Nephron progenitor cell (in vitro differentiated cells): ENCODE data around the gene PSENEN.

Source experiments
- DNase-seq: peaks from one replicate; pipeline ENCODE4 v3.0.0; 2021
- H3K27ac Mint-ChIP-seq: 2 replicates; pipeline ENCODE4 v1.8.0; 2021; ENCODE audit warnings: mild to moderate bottlenecking, moderate library complexity, mixed read lengths
- H3K27me3 Mint-ChIP-seq: 2 replicates; pipeline ENCODE4 v1.8.0; 2021; ENCODE audit warnings: mild to moderate bottlenecking, low read depth, mixed read lengths; ENCODE audit not compliant: poor library complexity
- H3K36me3 Mint-ChIP-seq: 2 replicates; pipeline ENCODE4 v1.8.0; 2021; ENCODE audit warnings: low read depth, mixed read lengths
- H3K4me1 Mint-ChIP-seq: 2 replicates; pipeline ENCODE4 v1.8.0; 2021; ENCODE audit warnings: mixed read lengths
- H3K4me3 Mint-ChIP-seq: 2 replicates; pipeline ENCODE4 v1.8.0; 2021; ENCODE audit warnings: mild to moderate bottlenecking, moderate library complexity, mixed read lengths
- H3K9me3 Mint-ChIP-seq: 2 replicates; pipeline ENCODE4 v1.8.0; 2021; ENCODE audit warnings: mild to moderate bottlenecking, moderate library complexity, mixed read lengths
- TF ChIP-seq, protein P1 (sequence below): fragments of 200-600 bp; sonication (generic); IDR thresholded peaks from 2 replicates; pipeline ENCODE4 v1.5.0; 2021; ENCODE audit warnings: antibody characterized with exemption

PSENEN gene

DNA sequence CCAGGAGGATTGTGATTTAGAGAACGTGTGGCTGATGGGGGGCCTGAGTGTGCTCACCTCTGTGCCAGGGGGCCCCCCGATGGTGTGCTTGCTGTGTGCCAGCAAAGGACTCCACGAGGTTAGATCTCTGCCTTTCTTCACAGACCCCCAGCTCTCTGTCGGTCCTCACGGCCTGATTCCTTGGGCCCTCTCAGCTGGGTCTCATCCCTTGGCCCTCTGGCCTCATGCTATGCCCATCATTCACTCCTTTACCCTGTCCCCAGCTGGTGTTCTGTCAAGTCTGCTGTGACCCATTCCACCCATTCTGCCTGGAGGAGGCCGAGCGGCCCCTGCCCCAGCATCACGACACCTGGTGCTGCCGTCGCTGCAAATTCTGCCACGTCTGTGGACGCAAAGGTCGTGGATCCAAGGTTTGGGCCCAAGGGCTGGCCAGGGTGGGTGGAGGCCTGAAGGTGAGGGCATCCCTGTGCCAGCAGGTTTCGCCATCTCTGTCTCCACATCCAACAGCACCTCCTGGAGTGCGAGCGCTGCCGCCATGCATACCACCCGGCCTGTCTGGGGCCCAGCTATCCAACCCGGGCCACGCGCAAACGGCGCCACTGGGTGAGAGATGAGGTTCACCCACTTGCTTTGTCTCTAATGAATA, 20.1 kb upstream of the PSENEN start:
- no peak for DNase-seq
- Mint-ChIP-seq H3K4me3 (no peak overlapping the region), H3K4me1 (peaks cover under 1% of the 10 kb centered on the region), H3K9me3 (no peaks in the 10 kb centered on the region), H3K36me3 (peaks cover 41% of the 10 kb centered on the region), H3K27me3 (no peaks in the 10 kb centered on the region), H3K27ac (no peak overlapping the region)
- TF ChIP-seq, protein P1, sequence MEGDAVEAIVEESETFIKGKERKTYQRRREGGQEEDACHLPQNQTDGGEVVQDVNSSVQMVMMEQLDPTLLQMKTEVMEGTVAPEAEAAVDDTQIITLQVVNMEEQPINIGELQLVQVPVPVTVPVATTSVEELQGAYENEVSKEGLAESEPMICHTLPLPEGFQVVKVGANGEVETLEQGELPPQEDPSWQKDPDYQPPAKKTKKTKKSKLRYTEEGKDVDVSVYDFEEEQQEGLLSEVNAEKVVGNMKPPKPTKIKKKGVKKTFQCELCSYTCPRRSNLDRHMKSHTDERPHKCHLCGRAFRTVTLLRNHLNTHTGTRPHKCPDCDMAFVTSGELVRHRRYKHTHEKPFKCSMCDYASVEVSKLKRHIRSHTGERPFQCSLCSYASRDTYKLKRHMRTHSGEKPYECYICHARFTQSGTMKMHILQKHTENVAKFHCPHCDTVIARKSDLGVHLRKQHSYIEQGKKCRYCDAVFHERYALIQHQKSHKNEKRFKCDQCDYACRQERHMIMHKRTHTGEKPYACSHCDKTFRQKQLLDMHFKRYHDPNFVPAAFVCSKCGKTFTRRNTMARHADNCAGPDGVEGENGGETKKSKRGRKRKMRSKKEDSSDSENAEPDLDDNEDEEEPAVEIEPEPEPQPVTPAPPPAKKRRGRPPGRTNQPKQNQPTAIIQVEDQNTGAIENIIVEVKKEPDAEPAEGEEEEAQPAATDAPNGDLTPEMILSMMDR, result no peak

DNA sequence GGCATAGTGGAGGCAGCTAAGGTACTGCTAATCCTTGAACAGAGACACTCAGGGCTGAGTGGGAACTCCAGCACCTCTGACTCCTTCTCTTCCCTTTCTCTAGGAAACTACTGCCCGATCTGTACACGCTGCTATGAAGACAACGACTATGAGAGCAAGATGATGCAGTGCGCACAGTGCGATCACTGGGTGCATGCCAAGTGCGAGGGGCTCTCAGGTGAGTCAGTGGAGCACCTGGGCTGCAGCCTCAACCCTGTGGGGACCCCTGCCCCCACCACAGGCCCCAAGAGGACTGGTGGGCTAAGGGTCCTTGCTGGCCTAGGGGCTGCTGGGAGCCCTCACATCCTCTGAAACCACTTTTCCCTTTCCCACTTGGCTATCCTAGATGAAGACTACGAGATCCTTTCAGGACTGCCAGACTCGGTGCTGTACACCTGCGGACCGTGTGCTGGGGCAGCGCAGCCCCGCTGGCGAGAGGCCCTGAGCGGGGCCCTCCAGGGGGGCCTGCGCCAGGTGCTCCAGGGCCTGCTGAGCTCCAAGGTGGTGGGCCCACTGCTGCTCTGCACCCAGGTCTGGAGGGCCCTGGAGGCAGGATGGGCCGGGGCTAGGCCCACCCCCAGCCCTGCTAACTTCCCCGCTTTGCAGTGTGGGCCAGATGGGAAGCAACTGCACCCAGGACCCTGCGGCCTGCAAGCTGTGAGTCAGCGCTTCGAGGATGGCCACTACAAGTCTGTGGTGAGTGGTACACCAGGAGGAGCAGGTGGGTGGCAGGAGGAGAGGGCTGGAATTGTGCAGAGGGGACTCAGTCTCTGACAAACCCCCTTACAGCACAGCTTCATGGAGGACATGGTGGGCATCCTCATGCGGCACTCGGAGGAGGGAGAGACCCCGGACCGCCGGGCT, 18.1 kb upstream of the PSENEN start:
- TF ChIP-seq, protein P1, result no peak
- no peak overlapping the region for H3K4me3 Mint-ChIP-seq
- H3K4me1 Mint-ChIP-seq, result no peaks in the 10 kb centered on the region
- no peaks in the 10 kb centered on the region for H3K27me3 Mint-ChIP-seq
- no peak overlapping the region for H3K27ac Mint-ChIP-seq
- H3K36me3 Mint-ChIP-seq, result peaks cover 49% of the 10 kb centered on the region
- no peak for DNase-seq
- H3K9me3 Mint-ChIP-seq, result no peaks in the 10 kb centered on the region

DNA sequence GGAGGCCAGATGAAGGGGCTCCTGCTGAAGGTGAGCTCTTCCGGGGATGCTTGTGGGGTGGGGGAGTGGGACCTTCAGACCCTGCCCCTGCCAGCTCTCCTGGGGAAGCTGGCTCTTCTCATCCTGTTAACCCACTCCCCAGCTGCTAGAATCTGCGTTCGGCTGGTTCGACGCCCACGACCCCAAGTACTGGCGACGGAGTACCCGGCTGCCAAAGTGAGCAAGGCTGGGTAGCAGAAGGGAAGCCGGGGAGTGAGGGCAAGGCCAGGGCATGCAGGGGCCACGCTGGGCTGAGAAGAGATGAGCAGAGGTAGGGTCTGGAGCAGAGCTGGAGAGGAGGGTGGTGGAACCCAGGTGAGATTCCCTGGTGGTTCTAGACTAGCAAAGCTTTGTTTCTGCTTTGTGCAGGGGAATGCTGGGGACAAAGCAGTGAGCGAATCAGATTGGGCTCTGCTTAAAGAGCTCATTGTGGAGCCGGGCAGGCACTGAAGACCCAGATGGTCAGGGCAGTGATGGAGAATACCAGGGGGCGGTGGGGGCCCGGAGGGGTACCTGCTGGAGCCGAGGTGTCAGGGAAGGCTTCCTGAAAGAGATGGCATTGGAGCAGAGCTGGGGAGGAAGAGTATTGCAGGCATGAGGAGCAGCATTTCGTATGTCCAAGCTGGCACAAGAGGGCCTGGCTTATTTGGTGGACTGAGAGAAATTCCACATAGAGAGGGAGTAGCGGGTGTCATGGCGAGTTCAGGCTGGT, 17.3 kb upstream of the PSENEN start:
- no peak for DNase-seq
- no peak overlapping the region for H3K4me3 Mint-ChIP-seq
- no peaks in the 10 kb centered on the region for H3K27me3 Mint-ChIP-seq
- no peak overlapping the region for H3K27ac Mint-ChIP-seq
- TF ChIP-seq, protein P1, result no peak
- H3K36me3 Mint-ChIP-seq, result peaks cover 48% of the 10 kb centered on the region
- H3K9me3 Mint-ChIP-seq, result no peaks in the 10 kb centered on the region
- H3K4me1 Mint-ChIP-seq, result no peaks in the 10 kb centered on the region

DNA sequence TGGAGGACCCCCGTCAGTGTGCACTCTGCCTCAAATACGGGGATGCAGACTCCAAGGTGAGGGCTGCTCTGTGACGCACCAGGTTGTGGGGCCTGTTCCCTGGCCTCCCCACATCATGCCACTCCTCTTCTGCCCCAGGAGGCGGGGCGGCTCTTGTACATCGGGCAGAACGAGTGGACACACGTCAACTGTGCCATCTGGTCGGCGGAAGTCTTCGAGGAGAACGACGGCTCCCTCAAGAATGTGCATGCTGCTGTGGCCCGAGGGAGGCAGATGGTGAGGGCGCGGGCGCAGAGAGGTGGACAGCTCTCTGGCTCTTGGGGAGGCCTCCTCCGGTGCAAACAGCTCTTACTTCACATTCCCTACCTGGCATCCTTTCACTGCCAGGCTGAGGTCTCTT, 16.4 kb upstream of the PSENEN start:
- no peaks in the 10 kb centered on the region for H3K27me3 Mint-ChIP-seq
- no peak overlapping the region for H3K27ac Mint-ChIP-seq
- no peaks in the 10 kb centered on the region for H3K9me3 Mint-ChIP-seq
- peaks cover 45% of the 10 kb centered on the region for H3K36me3 Mint-ChIP-seq
- H3K4me1 Mint-ChIP-seq, result no peaks in the 10 kb centered on the region
- DNase-seq, result no peak
- H3K4me3 Mint-ChIP-seq, result no peak overlapping the region
- TF ChIP-seq, protein P1, result no peak

DNA sequence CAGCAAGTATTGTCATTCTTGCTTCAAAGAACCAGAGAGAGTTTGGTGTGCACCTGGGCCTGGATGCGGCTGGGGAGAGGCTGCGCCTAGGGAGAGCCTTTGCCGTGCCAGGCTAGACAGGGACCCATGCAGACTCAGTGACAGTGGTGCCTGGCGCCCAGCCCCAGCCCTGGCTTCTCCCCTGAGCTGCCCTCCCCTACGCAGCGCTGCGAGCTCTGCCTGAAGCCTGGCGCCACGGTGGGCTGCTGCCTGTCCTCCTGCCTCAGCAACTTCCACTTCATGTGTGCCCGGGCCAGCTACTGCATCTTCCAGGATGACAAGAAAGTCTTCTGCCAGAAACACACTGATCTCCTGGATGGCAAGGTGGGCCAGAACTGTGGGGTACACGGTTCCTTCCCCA, 15.7 kb upstream of the PSENEN start:
- no peak overlapping the region for H3K4me3 Mint-ChIP-seq
- H3K4me1 Mint-ChIP-seq, result no peaks in the 10 kb centered on the region
- peaks cover 48% of the 10 kb centered on the region for H3K36me3 Mint-ChIP-seq
- no peak overlapping the region for H3K27ac Mint-ChIP-seq
- no peak for DNase-seq
- TF ChIP-seq, protein P1, result no peak
- H3K9me3 Mint-ChIP-seq, result no peaks in the 10 kb centered on the region
- H3K27me3 Mint-ChIP-seq, result no peaks in the 10 kb centered on the region
